K562 (cell line): ENCODE data around the gene CLASP1. TPM values are rescaled to one million over a fixed set of nuclear protein-coding genes. Genes with fewer than 3 reads are reported as not detected.
A peak's percentile ranks its signal among the peaks of the same experiment; 100 is the strongest.

ENCODE experiments used
- ARID4B ChIP-seq: sonication (generic); formaldehyde crosslinking; IDR thresholded peaks from 2 replicates; pipeline ENCODE4 v1.8.0; 2022; ENCODE audit warnings: mild to moderate bottlenecking, missing genetic modification reagents
- KDM5B ChIP-seq: fragments of 200-600 bp; sonication (generic); IDR thresholded peaks from 2 replicates; pipeline ENCODE4 v1.6.1; 2012; ENCODE audit warnings: low read depth, mild to moderate bottlenecking, moderate library complexity, low read length, control low read depth, inconsistent platforms; ENCODE audit not compliant: insufficient replicate concordance
- SMARCB1 ChIP-seq: IDR thresholded peaks from 2 replicates; pipeline ENCODE4 v1.6.1; 2011; ENCODE audit warnings: improper control_type of control experiment, low read depth; ENCODE audit not compliant: insufficient read length
- polyA plus RNA-seq, 8 experiments: library from polyadenylated mRNA; depleted of rRNA in 4 of 8; stranded (reverse) in 5 of 8; unstranded in 3 of 8; fragments of >200 nt; fragmentation: Nextera tagmentation in 2 of 8; fragmentation: Illumina TruSeq in 1 of 8; extraction: Ambion mirVana in 2 of 8; extraction: Trizol in 1 of 8; gene quantifications; 2 replicates each; pipeline versions ENCODE4 v1.2.1 to v1.2.3, GENCODE V29; 2011 to 2014; ENCODE audit warnings: inconsistent platforms in 1 of 8, missing spikeins in 1 of 8
- total RNA-seq, 7 experiments: library from RNA; depleted of rRNA in 6 of 7; stranded (reverse); fragments of >200 nt in 6 of 7; fragmentation: Illumina TruSeq in 2 of 7; extraction: Trizol in 2 of 7; gene quantifications; 2 replicates each; pipeline versions ENCODE4 v1.2.1 to v1.2.3, GENCODE V29; 2011 to 2021; ENCODE audit warnings: low replicate concordance in 1 of 7

CLASP1 gene
- total and polyA plus RNA-seq, 9 of the 15 experiments (the other 6 are each of a cell fraction or from before 2014, with no cell fraction given) = 1.7 to 40.3 (median 20.7) TPM

- TF ChIP-seq ARID4B (CRISPR knock-in tag) (peak; percentile 34), SMARCB1 (no peak), KDM5B (peak; percentile 45)
Measured at GRCh38 chr2:121649596-121650314, 493 bp upstream of the CLASP1 start (continued).
